Heart left ventricle (tissue), 16 donors: ENCODE results near the gene BAIAP3. TPM values are rescaled to one million over a fixed set of nuclear protein-coding genes. Genes with fewer than 3 reads are reported as not detected.

Source experiments
- ATAC-seq, 4 donors: fragments of 200-7000 bp; cut with Tn5 transposase; one replicate each; pipeline ENCODE4 v1.9.1; 2020 to 2022; ENCODE audit warnings: moderate library complexity in 4 of 4, mild to moderate bottlenecking in 3 of 4, moderate number of reproducible peaks in 1 of 4
- DNase-seq, 5 donors: peaks; one replicate each; pipeline ENCODE4 v3.0.0-alpha.2; 2020
- H3K27ac ChIP-seq, 12 donors: fragments of 200-600 bp; sonication (generic) in 4 of 12; one replicate each; pipeline versions ENCODE4 v1.5.0 to v1.8.0; 2016 to 2022; ENCODE audit warnings: mild to moderate bottlenecking in 2 of 12
- H3K27me3 ChIP-seq, 9 donors: fragments of 200-600 bp; sonication (generic) in 2 of 9; one replicate each; pipeline versions ENCODE4 v1.5.1 to v1.8.0; 2016 to 2022; ENCODE audit warnings: mild to moderate bottlenecking in 3 of 9
- H3K36me3 ChIP-seq, 9 donors: fragments of 200-600 bp; sonication (generic) in 2 of 9; one replicate each; pipeline versions ENCODE4 v1.5.0 to v1.8.0; 2018 to 2022; ENCODE audit warnings: mild to moderate bottlenecking in 2 of 9
- H3K4me1 ChIP-seq, 12 donors: fragments of 200-600 bp; sonication (generic) in 4 of 12; one replicate each; pipeline versions ENCODE4 v1.5.0 to v1.8.0; 2016 to 2022; ENCODE audit warnings: mild to moderate bottlenecking in 3 of 12
- H3K4me3 ChIP-seq, 12 donors: fragments of 200-600 bp; sonication (generic) in 4 of 12; one replicate each; pipeline versions ENCODE4 v1.5.0 to v1.8.0; 2017 to 2022; ENCODE audit warnings: mild to moderate bottlenecking in 9 of 12, moderate library complexity in 4 of 12
- H3K9me3 ChIP-seq, 12 donors: fragments of 200-600 bp; sonication (generic) in 4 of 12; one replicate each; pipeline versions ENCODE4 v1.5.0 to v1.8.0; 2016 to 2022; ENCODE audit warnings: mild to moderate bottlenecking in 1 of 12
- CTCF ChIP-seq, 12 donors: fragments of 200-600 bp; sonication (generic) in 4 of 12; IDR thresholded peaks; one replicate each; pipeline versions ENCODE4 v1.5.0 to v1.8.0; 2018 to 2022; ENCODE audit warnings: antibody characterized with exemption in 12 of 12, mild to moderate bottlenecking in 5 of 12
- POLR2A ChIP-seq, 2 donors: fragments of 450-650 bp; IDR thresholded peaks; one replicate each; pipeline ENCODE4 v1.6.1; 2017; ENCODE audit warnings: antibody characterized with exemption in 2 of 2, mild to moderate bottlenecking in 2 of 2, moderate library complexity in 2 of 2
- WGBS, 4 donors: extraction: QIAGEN DNeasy Blood & Tissue Kit in 2 of 4; methylation state at CpG; one replicate each; pipeline versions ENCODE4 v1.1.5 to v1.1.7; 2013 to 2018; 5-methylcytosine and 5-hydroxymethylcytosine counted together
- intact Hi-C, 10 donors: fragments of 100-400 bp; cut with DNase I; formaldehyde crosslinking; loops; one replicate each; pipeline versions ENCODE4 v1.11.1 to v1.14.2; 2022
- polyA plus RNA-seq, 2 donors: library from polyadenylated mRNA; stranded (reverse); fragments of 200-250 nt; gene quantifications; one replicate each; pipeline ENCODE4 v1.2.3, GENCODE V29; 2013
- total RNA-seq, 9 donors: library from RNA; depleted of rRNA in 2 of 9; stranded (reverse); fragments of >200 nt in 2 of 9; fragmentation: NEBNext Ultra II Directional in 3 of 9; extraction: Animal tissue kit (Norgen Biotek cat#: 25700) in 3 of 9; gene quantifications; one replicate each; pipeline versions ENCODE4 v1.1.0 to v1.2.4, GENCODE V29; 2016 to 2023
- donor health status: ischemic (EF 13 %, LVEDD 7.1; RV severe dilation, severe dysfunction).
- donor health status: healthy with polysubstance abuse.
- donor health status: DM: no; HTN: yes; CAD: no.
- donor health status: DM: no; HTN: no; CAD: no.
- donor health status: ischemic (EF 25% LVEDD 6.9; RV normal size, moderate dysfunction).
- donor health status: ischemic (EF 25% LVEDD 5.7; RV mildly dilated, moderate dysfunction).
- donor health status: healthy.
- donor health status: DM: yes; HTN: yes; CAD: no.
- donor health status: ischemic (EF 35%, LVEDD 5.7; RV mildly dilated, moderate dysfunction).
- donor health status: nonischemic (EF 11% LVEDD 7.7; RV severe dilation, severe dysfunction).
- donor health status: DM: yes; HTN: yes; CAD: no.
- donor health status: PGD.
- donor health status: ischemic (EF 29% LVEDD 5.4; RV normal size, mild dysfunction).
- donor health status: nonischemic (EF 23%, LVEDD 6.1; RV moderate dilation, normal function).

Gene BAIAP3
- total and polyA plus RNA-seq, 11 donors, result 0.88 to 4.0 (median 2.6) TPM

- TF ChIP-seq CTCF (IDR thresholded peaks at IDR 0.05), result no peak
- no peak for TF ChIP-seq POLR2A (IDR thresholded peaks at IDR 0.05)
- DNase-seq, result no peak
- intact Hi-C loops, result loop anchor here in 3 of 10 donors (10.0 kb wide), 2 partner anchors 103 to 113 kb away; partner anchors contain the start of gene UNKL (in 2 of the 3)
- H3K36me3 ChIP-seq, result no peaks in the 10 kb centered on the region
- peaks cover 0 to 19% (median 7%) of the 10 kb centered on the region in 12 donors for H3K4me1 ChIP-seq
- H3K9me3 ChIP-seq, result no peaks in the 10 kb centered on the region
- ATAC-seq, result no peak
- H3K27ac ChIP-seq, result no peak overlapping the region
- H3K27me3 ChIP-seq, result peaks cover 0 to 31% (median 12%) of the 10 kb centered on the region in 9 donors
- WGBS, 4 donors, result 74 to 87% (median 78%) methylated on average over 12 of the region's 12 CpGs
- no peak overlapping the region for H3K4me3 ChIP-seq
Measured at GRCh38 chr16:1301562-1301961, 31.9 kb upstream of the BAIAP3 start.

GRCh38 chr16:1305823-1306222 is 27.6 kb upstream of the BAIAP3 start:
- no peak for ATAC-seq
- no peak for TF ChIP-seq CTCF (IDR thresholded peaks at IDR 0.05)
- TF ChIP-seq POLR2A (IDR thresholded peaks at IDR 0.05), result no peak
- intact Hi-C loops, result loop anchor here in 5 of 10 donors (5.0 to 10.0 kb wide), 5 partner anchors 41 to 109 kb away; partner anchors contain the start of genes UNKL (in 3 of the 5), GNPTG (in 1 of the 5) and TSR3 (in 1 of the 5)
- Histone ChIP-seq H3K4me1 (peaks cover under 1 to 21% (median 9%) of the 10 kb centered on the region in 12 donors), H3K36me3 (no peaks in the 10 kb centered on the region), H3K27me3 (peaks cover 0 to 10% (median 3%) of the 10 kb centered on the region in 9 donors), H3K27ac (no peak overlapping the region), H3K4me3 (no peak overlapping the region), H3K9me3 (no peaks in the 10 kb centered on the region)
- DNase-seq, result no peak
- WGBS, 4 donors, result 73 to 88% (median 82%) methylated on average over 11 to 12 of the region's 12 CpGs

GRCh38 chr16:1306334-1306733 is 27.1 kb upstream of the BAIAP3 start:
- Histone ChIP-seq H3K36me3 (no peaks in the 10 kb centered on the region), H3K9me3 (no peaks in the 10 kb centered on the region), H3K4me3 (no peak overlapping the region), H3K27ac (no peak overlapping the region), H3K27me3 (peaks cover 0 to 5% (median 0%) of the 10 kb centered on the region in 9 donors), H3K4me1 (peaks cover 6 to 23% (median 10%) of the 10 kb centered on the region in 12 donors)
- DNase-seq (no peak), ATAC-seq (no peak)
- TF ChIP-seq POLR2A (IDR thresholded peaks at IDR 0.05) (no peak), CTCF (IDR thresholded peaks at IDR 0.05) (no peak)
- intact Hi-C loops, result loop anchor here in 5 of 10 donors (5.0 to 10.0 kb wide), 5 partner anchors 41 to 108 kb away; partner anchors contain the start of genes UNKL (in 3 of the 5), GNPTG (in 1 of the 5) and TSR3 (in 1 of the 5)
- WGBS, 4 donors, result 66 to 67% (median 67%) methylated on average over 4 of the region's 4 CpGs

GRCh38 chr16:1308036-1308976 is 25.1 kb upstream of the BAIAP3 start:
- intact Hi-C loops, result loop anchor here in 5 of 10 donors (2.0 to 10.0 kb wide), 6 partner anchors 39 to 398 kb away; partner anchors contain the start of genes UNKL (in 3 of the 5), GNPTG (in 1 of the 5), MAPK8IP3 (in 1 of the 5) and TSR3 (in 1 of the 5)
- no peak for ATAC-seq

More at GRCh38 chr16:1308036-1308976, 25.1 kb upstream of the BAIAP3 start:
- TF ChIP-seq POLR2A (IDR thresholded peaks at IDR 0.05) (no peak), CTCF (IDR thresholded peaks at IDR 0.05) (no peak)
- 4 to 8% (median 5%) methylated on average over 26 to 42 of the region's 43 CpGs for WGBS, 4 donors
- Histone ChIP-seq H3K27me3 (peaks cover 0 to 2% (median 0%) of the 10 kb centered on the region in 9 donors), H3K4me3 (peak overlapping the region; percentile 57 to 98 (median 82)), H3K27ac (peak overlapping the region; percentile 95 to 100 (median 99)), H3K36me3 (peaks cover 0 to 12% (median 0%) of the 10 kb centered on the region in 9 donors), H3K9me3 (no peaks in the 10 kb centered on the region), H3K4me1 (peaks cover 8 to 42% (median 29%) of the 10 kb centered on the region in 12 donors)
- peak in 2 of 5 donors; percentile 49 to 73 for DNase-seq
